ENCODE measurements around the gene RPP30. TPM values are rescaled to one million over a fixed set of nuclear protein-coding genes. Genes with fewer than 3 reads are reported as not detected.
A peak's percentile ranks its signal among the peaks of the same experiment; 100 is the strongest.
"Not testable (repeated sequence)": the region's sequence is repeated elsewhere in the genome, so short reads cannot be mapped to it uniquely, and the experiment has no call there.

The RPP30 gene
- total RNA-seq, 1 experiment from 2014 or later: 32.4 TPM

DNA sequence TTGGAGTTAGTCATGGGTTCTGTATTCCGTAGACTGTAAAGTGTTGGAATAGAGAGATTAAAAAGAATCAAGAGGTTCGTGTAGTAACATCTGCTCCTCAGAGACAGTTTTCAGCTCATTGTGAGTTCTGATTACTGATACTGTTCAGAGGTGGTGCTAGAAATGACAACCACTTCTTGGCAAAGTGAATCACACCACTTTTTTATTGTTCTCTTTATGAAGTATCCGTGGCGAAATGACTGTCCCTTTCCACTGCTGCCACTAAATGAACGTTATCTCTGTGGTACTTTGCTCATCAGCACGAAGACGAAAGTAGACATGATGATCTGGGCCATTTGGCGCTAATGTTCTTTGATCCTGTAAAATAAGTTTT lies 860 bp downstream of the RPP30 start:
- H3K27ac ChIP-seq: no peak overlapping the region
- H3K9me2 ChIP-seq (ENCODE audit: insufficient read depth): no peaks in the 10 kb centered on the region
- no peaks in the 10 kb centered on the region; the same call in 1 of the 2 replicates for H3K9me3 ChIP-seq (ENCODE audit: insufficient read depth, low read depth)
- no peak for TF ChIP-seq EZH2 (IDR thresholded peaks at IDR 0.05; ENCODE audit: low read depth)
- TF ChIP-seq, protein P1, sequence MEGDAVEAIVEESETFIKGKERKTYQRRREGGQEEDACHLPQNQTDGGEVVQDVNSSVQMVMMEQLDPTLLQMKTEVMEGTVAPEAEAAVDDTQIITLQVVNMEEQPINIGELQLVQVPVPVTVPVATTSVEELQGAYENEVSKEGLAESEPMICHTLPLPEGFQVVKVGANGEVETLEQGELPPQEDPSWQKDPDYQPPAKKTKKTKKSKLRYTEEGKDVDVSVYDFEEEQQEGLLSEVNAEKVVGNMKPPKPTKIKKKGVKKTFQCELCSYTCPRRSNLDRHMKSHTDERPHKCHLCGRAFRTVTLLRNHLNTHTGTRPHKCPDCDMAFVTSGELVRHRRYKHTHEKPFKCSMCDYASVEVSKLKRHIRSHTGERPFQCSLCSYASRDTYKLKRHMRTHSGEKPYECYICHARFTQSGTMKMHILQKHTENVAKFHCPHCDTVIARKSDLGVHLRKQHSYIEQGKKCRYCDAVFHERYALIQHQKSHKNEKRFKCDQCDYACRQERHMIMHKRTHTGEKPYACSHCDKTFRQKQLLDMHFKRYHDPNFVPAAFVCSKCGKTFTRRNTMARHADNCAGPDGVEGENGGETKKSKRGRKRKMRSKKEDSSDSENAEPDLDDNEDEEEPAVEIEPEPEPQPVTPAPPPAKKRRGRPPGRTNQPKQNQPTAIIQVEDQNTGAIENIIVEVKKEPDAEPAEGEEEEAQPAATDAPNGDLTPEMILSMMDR (conservative IDR thresholded peaks at IDR 0.05): no peak
- H3K4me1 ChIP-seq (replicated peaks; ENCODE audit: insufficient read depth): peaks cover 15% of the 10 kb centered on the region
- no peaks in the 10 kb centered on the region for H4K20me1 ChIP-seq (ENCODE audit: insufficient read depth)
- CTCF ChIA-PET: interaction anchor here (0.7 to 1.1 kb wide), 2 partner anchors 122 to 152 kb away, joined by 4 read pairs; no protein-coding TSS in a partner anchor
- DNase-seq: no peak
- H3K4me2 ChIP-seq: peak overlapping the region; percentile 97
- BruUV-seq (replicated peaks): TSS peak; percentile 41
- H3K4me3 ChIP-seq: peak overlapping the region; percentile 78
- H3K27me3 ChIP-seq (ENCODE audit: insufficient read depth, low read depth): no peaks in the 10 kb centered on the region
- no peaks in the 10 kb centered on the region for H3F3A ChIP-seq (ENCODE audit: insufficient read depth, low read depth)
- intact Hi-C loops (cut with micrococcal nuclease; ENCODE audit: unreplicated experiment): loop anchor here (5.0 kb wide), 1 partner anchor 1445 kb away; no protein-coding TSS in a partner anchor
- peaks cover 20% of the 10 kb centered on the region for H3K79me2 ChIP-seq (ENCODE audit: low read depth)
- no peaks in the 10 kb centered on the region for H3K36me3 ChIP-seq (ENCODE audit: low read depth)
- POLR2A ChIA-PET (ENCODE audit: unreplicated experiment): no interaction called here
- H2AFZ ChIP-seq: peak overlapping the region; percentile 96

DNA sequence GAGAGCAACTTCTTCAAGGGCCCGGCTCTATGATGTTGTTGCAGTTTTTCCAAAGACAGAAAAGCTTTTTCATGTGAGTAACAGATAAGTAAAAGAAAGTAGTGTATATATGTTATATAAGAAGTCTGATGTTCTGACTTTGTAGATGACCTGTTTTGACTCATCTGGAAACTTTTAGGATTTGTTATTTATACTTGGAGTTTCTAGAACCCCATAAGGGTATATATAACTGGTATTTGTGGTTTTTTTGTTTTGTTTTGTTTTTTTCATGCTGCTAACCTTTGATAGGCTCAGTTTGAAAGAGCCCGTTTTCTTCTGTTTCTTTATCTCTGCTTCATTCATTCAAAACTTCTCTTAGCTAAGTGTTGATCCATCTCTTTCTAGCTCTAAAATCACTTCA lies 7.3 kb downstream of the RPP30 start:
- Histone ChIP-seq H3K9me3 (ENCODE audit: insufficient read depth, low read depth) (no peaks in the 10 kb centered on the region), H3K4me3 (no peak overlapping the region), H3F3A (ENCODE audit: insufficient read depth, low read depth) (no peaks in the 10 kb centered on the region; the same call in 1 of the 2 replicates), H3K36me3 (ENCODE audit: low read depth) (no peaks in the 10 kb centered on the region), H3K9me2 (ENCODE audit: insufficient read depth) (no peaks in the 10 kb centered on the region), H3K4me1 (replicated peaks; ENCODE audit: insufficient read depth) (peaks cover under 1% of the 10 kb centered on the region; the same call in 1 of the 2 replicates), H4K20me1 (ENCODE audit: insufficient read depth) (no peaks in the 10 kb centered on the region), H2AFZ (no peak overlapping the region), H3K27ac (no peak overlapping the region), H3K79me2 (ENCODE audit: low read depth) (no peaks in the 10 kb centered on the region), H3K27me3 (ENCODE audit: insufficient read depth, low read depth) (no peaks in the 10 kb centered on the region), H3K4me2 (no peak overlapping the region)
- DNase-seq: no peak
- intact Hi-C loops (cut with micrococcal nuclease; ENCODE audit: unreplicated experiment): no loop called here
- BruUV-seq (replicated peaks): no TSS peak
- CTCF ChIA-PET: no interaction called here
- TF ChIP-seq EZH2 (IDR thresholded peaks at IDR 0.05; ENCODE audit: low read depth): no peak
- TF ChIP-seq, protein P1 (conservative IDR thresholded peaks at IDR 0.05): no peak
- POLR2A ChIA-PET (ENCODE audit: unreplicated experiment): interaction anchor here (0.6 kb wide), 1 partner anchor 596 kb away, joined by 6 read pairs; no protein-coding TSS in a partner anchor

DNA sequence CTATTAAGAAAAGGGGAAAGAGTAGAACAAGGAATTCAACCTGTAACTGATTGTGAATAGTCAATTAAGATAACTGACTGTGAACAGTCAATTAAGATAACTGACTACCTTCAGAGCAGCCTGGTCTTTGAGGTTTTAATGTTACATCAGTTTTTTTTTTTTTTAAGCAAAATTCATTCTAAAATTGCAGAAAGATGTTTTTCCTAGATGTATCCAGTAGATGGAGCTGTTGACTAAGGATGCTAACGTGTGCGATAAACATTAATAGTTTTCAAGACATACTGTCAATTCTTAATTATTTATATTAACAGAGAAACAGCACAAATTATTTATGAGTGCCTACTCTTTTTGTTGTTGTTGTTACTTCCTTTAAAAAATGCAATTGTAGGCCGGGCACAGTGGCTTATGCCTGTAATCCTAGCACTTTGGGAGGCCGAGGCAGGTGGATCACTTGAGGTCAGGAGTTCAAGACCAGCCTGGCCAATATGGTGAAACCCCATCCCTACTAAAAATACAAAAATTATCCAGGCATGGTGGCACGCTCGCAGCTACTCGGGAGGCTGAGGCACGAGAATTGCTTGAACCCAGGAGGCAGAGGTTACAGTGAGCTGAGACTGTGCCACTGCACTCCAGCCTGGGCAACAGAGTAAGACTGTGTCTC lies 8.4 kb downstream of the RPP30 start:
- not testable (repeated sequence) for H3K27ac ChIP-seq; H3K4me2 ChIP-seq; BruUV-seq (replicated peaks); DNase-seq; H3K36me3 ChIP-seq (ENCODE audit: low read depth); H3K9me3 ChIP-seq (ENCODE audit: insufficient read depth, low read depth); H4K20me1 ChIP-seq (ENCODE audit: insufficient read depth); H3K9me2 ChIP-seq (ENCODE audit: insufficient read depth); H2AFZ ChIP-seq; H3K4me3 ChIP-seq; H3F3A ChIP-seq (ENCODE audit: insufficient read depth, low read depth); H3K79me2 ChIP-seq (ENCODE audit: low read depth); H3K27me3 ChIP-seq (ENCODE audit: insufficient read depth, low read depth)
- ChIA-PET CTCF (interaction anchor here (0.7 to 1.2 kb wide), 2 partner anchors 404 to 419 kb away, joined by 3 to 5 read pairs; no protein-coding TSS in a partner anchor), POLR2A (ENCODE audit: unreplicated experiment) (interaction anchor here (0.6 kb wide), 1 partner anchor 742 kb away, joined by 5 read pairs; no protein-coding TSS in a partner anchor)
- TF ChIP-seq, protein P1 (conservative IDR thresholded peaks at IDR 0.05): peak; percentile 72
- H3K4me1 ChIP-seq (replicated peaks; ENCODE audit: insufficient read depth): peaks cover 12% of the 10 kb centered on the region
- intact Hi-C loops (cut with micrococcal nuclease; ENCODE audit: unreplicated experiment): loop anchor here (10.0 kb wide), 2 partner anchors 965 to 1035 kb away; no protein-coding TSS in a partner anchor

All from PC-9 (cell line).